ENCODE results near the gene SSUH2. TPM values are rescaled to one million over a fixed set of nuclear protein-coding genes. Genes with fewer than 3 reads are reported as not detected.

The SSUH2 gene
- total RNA-seq, 2 donors from 2014 or later = 1.6 to 4.5 TPM

- no peak for ATAC-seq
- intact Hi-C loops (cut with DNase I, micrococcal nuclease) = no loop called here
- no peak for DNase-seq
Measured at GRCh38 chr3:8646313-8646938, 1.8 kb upstream of the SSUH2 start.

- DNase-seq (no peak), ATAC-seq (no peak)
- intact Hi-C loops (cut with DNase I, micrococcal nuclease) = no loop called here
Measured at GRCh38 chr3:8645712-8646111, 1.1 kb upstream of the SSUH2 start.

DNA sequence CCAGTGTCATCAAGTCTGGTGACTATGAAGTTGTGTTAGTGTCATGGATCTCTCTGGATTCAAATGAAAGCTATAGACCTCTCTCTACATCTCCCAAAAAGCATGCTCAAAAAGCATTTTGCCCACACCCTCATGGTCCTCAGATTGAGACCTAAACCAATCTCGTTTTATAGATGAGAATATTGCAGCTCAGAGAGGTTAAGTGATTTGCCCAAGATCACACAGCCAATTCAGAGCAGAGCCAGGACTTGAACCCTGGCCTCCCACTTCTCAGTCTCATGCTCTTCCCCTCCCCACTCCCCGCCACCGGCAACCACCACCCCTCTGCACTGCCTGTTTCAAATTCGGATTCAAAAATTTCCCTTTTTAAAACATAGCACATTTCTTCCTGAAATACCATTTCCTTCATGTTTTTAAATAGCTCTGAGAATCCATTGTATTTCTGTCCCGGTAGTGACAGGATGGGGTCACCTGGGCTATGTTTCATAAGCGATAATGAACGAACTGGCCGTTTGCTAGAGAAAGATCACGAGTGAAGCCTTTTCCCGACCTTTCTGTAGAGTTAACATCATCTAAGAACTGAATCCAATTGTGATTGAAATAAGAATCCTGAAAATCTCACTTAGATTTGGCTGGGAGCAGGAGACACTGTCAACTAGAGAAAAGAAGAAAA, 769 bp downstream of the SSUH2 start:
- ATAC-seq = no peak
- intact Hi-C loops (cut with DNase I, micrococcal nuclease) = no loop called here
- no peak for DNase-seq

DNA sequence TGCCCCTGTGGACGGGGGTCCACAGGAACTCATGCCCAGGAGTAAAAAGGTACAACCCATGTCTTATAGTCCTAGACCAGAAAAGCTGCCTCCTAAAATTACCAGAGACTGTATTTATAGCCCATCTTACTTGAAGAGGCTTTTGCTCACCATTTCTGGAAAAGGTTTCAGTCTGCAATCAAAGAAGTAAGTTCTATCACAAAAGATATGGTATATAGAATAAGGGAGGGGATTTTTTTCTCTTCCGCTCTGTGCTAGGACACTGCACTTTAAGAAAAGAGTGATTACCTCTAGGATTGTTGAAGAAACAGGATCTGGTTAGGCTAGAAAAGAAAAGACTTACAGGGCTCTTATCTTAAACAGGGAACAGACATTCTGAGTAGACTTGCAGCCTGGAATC, 2.6 kb downstream of the SSUH2 start:
- ATAC-seq = no peak
- intact Hi-C loops (cut with DNase I, micrococcal nuclease) = no loop called here
- no peak for DNase-seq

DNA sequence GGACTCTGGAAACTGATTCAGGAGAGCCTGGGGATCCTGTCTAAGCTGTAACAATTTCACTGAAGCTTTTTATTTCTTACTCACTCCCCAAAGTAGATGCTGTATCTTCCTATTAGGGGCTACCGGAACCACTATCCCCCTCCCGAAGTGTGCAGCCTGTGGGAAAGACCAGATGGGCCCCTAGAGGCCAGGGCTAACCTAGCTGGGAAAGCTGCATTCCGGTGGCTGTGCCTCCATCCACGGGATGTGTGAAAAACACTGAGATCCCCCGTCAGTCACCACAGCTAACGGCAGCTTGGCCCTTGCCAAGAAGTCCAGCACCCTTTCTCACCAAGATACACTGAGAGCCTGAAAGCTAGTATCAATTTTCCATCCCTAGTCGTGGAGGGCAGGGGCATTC, 3.1 kb downstream of the SSUH2 start:
- no peak for ATAC-seq
- DNase-seq = no peak
- intact Hi-C loops (cut with DNase I, micrococcal nuclease) = no loop called here

DNA sequence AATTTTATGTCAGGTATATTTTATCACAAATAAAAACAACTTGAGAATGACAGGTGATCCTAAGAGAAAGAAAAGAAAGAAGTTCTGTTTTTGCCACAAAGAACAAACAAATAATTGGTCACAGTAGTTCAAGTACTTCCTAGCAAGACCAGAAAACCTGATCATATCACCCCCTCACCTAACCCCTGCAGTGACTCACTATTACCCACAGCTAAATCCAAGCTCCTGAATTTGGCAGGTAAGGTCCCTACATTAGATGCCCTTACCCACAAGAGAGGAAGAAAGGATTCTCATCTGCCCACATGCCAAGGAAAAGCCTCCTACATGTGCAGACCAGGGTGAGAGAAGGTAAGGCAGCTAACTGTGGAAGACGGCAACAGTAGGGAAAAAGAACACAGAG, 4.4 kb downstream of the SSUH2 start:
- intact Hi-C loops (cut with DNase I, micrococcal nuclease) = no loop called here
- DNase-seq (no peak), ATAC-seq (no peak)

DNA sequence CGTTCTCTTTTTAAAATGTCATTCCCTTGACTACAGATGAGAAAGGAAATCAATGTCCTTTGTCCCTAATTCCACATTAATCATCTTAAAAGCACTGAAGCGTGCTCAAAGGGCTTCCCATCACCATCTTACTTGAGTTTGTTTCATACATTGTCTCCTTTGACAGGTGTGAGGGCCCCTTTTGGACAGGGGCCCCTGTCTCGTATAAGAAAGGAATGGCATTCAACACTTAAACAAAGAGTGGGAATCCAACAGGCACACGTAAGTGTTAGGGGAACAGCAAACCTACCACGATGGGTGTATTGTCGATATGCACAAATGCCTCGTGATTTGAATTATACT, 5.0 kb downstream of the SSUH2 start:
- DNase-seq (no peak), ATAC-seq (no peak)
- intact Hi-C loops (cut with DNase I, micrococcal nuclease) = no loop called here

DNA sequence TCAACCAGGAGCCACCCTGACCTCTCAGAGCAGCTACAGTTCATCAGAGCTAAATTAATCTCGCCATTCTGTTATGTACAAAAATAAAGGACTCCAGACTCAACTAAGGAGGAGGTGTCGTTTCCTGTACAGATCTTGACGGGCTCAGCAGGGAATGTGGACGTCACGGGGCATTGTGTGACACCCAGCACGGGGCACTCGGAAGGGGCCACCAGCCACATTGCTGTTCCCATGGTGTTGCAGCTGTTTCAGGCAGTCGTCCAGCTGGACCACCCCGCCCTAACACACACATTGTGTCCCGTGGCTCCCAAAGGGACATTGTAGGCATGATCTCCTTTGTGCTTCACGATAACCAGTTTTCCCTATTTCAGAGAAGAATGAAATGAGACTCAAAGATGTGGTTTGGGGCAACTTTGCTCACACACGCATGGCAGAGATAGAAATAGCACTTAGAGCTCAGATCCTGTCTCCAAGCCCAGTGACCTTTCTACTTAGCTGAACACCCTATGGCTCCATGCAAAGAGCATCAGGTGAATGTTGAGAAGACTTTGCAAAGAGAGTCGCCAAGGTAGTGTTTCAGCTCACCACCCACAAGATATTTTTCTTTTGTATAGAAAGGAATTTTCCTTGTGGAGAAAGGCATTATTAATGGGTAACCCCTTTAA, 5.5 kb downstream of the SSUH2 start:
- ATAC-seq (no peak), DNase-seq (no peak)
- intact Hi-C loops (cut with DNase I, micrococcal nuclease) = no loop called here

GRCh38 chr3:8637348-8637747, 7.2 kb downstream of the SSUH2 start:
- intact Hi-C loops (cut with DNase I, micrococcal nuclease) = no loop called here
- ATAC-seq (no peak), DNase-seq (no peak)

GRCh38 chr3:8635631-8636030, 9.0 kb downstream of the SSUH2 start:
- intact Hi-C loops (cut with DNase I, micrococcal nuclease) = no loop called here
- no peak for DNase-seq
- ATAC-seq = no peak

DNA sequence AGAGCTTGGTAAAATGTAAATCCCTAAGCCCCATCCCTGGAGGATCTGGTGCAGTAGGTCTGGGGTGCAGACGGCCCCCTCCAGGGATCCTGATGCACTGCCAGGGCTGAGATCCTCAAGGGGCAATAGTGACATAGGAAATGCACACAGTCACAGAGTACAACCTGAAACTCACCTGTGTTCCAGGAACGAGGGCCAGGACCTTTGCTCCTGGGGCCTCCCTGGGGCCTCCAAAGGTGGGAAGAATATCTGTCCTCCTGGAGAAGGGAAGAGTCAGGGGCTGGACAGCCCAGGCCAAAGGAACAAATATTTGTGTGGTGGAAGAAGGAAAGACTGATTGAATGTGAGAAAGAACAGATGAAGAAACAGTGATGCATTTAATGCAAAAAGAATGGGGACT, 9.5 kb downstream of the SSUH2 start:
- no peak for DNase-seq
- intact Hi-C loops (cut with DNase I, micrococcal nuclease) = no loop called here
- ATAC-seq = no peak

GRCh38 chr3:8632402-8633237, 12.0 kb downstream of the SSUH2 start:
- intact Hi-C loops (cut with DNase I, micrococcal nuclease) = no loop called here
- DNase-seq (no peak), ATAC-seq (no peak)

- DNase-seq = no peak
- no peak for ATAC-seq
- intact Hi-C loops (cut with DNase I, micrococcal nuclease) = no loop called here
Measured at GRCh38 chr3:8631661-8632060, 12.9 kb downstream of the SSUH2 start.

- ATAC-seq (peak; percentile 99), DNase-seq (peak; percentile 73 to 82)
- intact Hi-C loops (cut with DNase I, micrococcal nuclease) = loop anchor here in 1 of 2 donors (10.0 kb wide), 1 partner anchor 185 kb away; no protein-coding TSS in a partner anchor
Measured at GRCh38 chr3:8629151-8630021, 15.2 kb downstream of the SSUH2 start.

DNA sequence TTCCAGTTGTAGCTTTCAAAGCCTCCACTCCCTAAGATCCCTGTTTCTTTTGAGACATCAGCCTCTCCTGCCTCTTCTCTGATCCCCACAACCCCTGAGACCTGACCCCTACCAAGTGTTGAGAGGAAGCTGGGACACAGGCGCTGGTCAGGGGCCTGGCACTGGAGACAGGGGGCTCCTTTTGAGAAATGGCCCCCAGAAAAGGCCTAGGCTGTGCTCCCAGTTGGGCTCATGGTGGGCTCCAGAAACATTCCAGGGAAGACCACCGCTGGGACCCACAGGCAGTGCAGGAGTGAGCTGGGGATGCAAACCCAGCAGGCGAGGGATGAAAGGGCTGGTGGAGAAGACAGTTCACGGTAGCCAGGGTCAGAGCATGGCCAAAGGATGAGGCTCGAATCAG, 16.6 kb downstream of the SSUH2 start:
- intact Hi-C loops (cut with DNase I, micrococcal nuclease) = loop anchor here in 1 of 2 donors (10.0 kb wide), 1 partner anchor 183 kb away; no protein-coding TSS in a partner anchor
- DNase-seq (no peak), ATAC-seq (no peak)

GRCh38 chr3:8627201-8627940, 17.2 kb downstream of the SSUH2 start:
- DNase-seq (no peak), ATAC-seq (no peak)
- intact Hi-C loops (cut with DNase I, micrococcal nuclease) = loop anchor here in 1 of 2 donors (10.0 kb wide), 1 partner anchor 183 kb away; no protein-coding TSS in a partner anchor

DNA sequence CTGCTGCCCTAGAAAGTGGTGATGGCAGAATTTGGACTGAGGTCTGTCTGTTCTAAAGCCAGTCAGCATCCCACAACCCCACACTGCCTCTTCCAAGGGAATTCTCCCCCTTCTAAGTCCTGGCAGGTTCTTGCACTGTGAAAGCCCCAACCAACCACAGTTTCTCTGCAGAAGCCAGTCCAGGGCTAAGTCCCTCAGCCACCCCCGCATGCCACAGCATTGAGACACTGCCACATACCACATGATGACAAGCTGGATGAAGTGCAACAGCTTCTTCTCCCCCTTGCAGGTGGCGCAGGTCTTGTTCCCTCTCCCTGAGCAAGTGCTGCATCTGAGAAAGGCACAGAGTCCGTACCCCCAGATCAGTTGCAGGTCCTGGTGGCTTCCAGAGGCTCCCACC, 18.6 kb downstream of the SSUH2 start:
- DNase-seq = no peak
- intact Hi-C loops (cut with DNase I, micrococcal nuclease) = loop anchor here in 1 of 2 donors (10.0 kb wide), 1 partner anchor 181 kb away; no protein-coding TSS in a partner anchor
- no peak for ATAC-seq

DNA sequence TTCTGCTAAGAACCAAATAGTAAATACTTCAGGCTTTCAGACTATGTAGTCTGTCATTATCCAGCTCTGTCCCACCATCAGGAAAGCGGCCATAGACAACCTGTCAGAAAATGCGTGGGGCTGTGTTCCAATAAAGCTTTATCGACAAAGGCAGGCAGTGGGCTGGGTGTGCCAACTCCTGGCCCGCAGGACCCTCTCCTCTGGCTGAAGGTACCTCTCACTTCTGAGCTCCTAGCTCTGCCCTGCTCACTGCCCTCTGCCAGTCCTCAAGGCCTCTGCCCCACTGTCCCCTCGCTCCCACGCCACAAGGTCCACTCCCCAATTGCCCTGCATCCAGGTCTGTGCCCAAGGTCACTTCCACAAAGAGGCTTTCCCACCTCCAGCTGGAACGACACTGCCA, 20.0 kb downstream of the SSUH2 start:
- intact Hi-C loops (cut with DNase I, micrococcal nuclease) = loop anchor here in 1 of 2 donors (10.0 kb wide), 1 partner anchor 180 kb away; no protein-coding TSS in a partner anchor
- ATAC-seq = no peak
- DNase-seq = no peak
